Measurements from ENCODE around the gene LTBP1.

LTBP1 gene

DNA sequence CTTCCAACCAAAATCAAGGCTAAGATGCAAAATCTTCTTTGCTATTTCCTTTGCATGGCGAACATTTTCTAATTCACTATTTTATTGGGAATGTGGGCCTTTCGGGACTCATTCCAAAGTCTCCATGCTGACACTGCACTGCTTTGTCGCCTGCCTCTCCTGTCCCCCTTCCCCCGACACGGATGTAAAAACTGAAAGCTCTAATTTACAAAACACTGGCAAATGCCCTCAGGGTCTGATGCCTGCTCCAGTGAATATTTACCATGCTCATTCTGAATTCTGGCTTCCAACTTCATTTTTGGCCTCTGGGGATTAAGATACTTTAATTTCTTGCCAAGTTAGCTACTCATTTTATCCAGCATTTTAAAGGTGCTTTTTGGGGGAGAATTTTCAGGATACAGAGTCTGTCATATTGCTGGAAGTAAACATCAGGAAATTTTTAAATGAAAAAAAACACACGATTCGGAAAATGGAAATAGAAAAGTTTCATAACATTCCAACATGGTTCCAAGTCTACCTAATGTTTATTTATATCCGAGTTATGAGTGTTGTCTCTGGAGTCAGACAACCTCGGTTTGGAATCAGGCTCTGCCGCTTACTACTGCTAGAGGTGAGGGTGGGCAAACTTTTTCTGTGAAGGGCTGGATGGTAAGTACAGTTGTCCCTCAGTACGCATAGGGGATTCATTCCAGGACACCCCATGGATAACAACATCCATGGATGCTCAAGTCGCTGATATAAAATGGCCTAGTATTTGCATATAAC is 14.6 kb upstream of the LTBP1 start:
- DNase-seq (ENCODE audit: low read depth): no peak

DNA sequence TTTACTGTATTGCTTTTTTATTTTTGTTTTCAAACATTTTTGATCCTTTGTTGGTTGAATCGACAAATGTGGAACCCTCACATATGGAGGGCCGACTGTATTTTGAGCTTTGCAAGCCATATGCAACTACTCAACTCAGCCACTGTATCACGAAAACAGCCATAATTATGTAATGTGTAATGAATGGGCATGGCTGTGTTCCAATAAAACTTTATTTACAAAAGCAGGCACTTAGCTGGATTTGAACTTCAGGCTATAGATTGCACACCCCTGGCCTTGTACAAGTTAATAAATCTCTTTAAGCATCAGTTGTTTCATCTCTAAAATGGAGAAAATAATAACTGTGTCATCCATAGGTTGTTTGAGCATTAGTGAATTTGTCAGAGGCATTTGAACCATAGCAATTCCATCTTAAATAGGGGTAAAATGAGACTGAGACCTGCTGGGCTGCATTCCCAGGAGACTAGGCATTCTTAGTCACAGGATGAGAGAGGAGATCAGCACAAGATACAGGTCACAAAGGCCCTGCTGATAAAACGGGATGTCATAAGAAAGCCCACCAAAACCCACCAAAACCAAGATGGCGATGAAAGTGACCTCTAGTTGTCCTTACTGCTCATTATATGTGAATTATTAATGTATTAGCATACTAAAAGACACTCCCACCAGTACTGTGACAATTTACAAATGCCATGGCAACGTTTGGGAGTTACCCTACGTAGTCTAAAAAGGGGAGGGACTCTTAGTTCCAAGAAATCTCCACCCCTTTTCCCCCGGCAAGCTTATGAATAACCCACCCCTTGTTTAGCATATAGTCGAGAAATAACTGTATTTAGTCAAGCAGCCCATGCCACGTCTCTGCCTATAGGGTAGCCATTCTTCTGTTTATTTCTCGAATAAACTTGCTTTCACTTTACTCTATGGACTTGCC is 13.7 kb upstream of the LTBP1 start:
- no peak for DNase-seq (ENCODE audit: low read depth)

DNA sequence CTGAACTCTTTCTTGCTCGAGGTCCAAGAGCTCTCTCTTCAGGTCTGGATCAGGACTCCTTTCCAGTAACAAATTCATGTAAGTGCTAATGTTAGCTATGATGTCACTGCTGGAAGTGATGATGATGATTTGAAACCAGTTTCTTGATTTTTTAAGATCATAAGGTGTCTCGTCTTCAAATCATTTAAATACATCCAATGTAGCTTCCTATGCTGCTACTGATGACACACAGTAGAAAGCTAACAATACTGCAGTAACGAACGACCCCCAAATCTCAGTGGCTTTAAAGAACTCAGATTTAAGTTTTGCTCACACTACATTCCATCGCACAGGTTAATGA is 13.0 kb upstream of the LTBP1 start:
- DNase-seq (ENCODE audit: low read depth): no peak

DNA sequence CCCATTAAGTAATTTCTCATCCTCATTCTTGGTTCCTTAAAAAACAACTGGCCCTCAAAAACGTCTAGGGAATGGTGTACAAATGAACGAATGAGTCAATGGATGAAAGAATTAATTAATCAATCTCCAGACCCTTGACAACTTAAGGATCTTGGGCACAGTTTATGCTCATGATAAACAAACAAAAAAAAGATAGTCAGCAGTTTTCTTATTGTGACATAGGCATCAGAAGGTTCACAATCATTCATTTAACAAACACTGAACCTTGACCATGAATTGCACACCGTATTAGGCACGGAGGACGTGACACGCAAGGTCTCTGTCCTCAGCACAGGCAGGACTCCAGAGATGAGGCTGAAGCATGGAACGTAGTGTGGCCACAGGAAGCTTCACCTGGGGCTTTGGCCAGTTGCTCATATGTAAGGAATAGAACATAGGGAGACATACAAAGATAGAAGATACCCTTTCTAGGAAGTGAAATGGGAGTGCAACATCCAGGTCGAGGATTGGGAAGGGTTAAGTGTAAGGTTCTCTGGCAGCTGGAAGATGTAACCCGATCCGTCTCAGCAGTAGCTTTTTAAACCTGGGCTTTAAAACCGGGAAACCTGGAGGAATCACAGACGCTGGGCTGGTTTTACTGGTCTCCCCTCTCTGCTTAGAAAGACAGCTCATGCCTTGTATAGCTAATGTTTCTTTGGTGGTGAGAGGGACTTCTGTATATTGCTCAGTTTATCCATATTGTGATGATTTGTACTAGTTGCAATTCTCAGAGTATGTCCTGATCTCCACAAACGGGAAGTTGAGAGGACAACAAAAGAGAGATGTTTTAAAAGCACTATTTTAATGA is 8.9 kb upstream of the LTBP1 start:
- DNase-seq (ENCODE audit: low read depth): no peak

DNA sequence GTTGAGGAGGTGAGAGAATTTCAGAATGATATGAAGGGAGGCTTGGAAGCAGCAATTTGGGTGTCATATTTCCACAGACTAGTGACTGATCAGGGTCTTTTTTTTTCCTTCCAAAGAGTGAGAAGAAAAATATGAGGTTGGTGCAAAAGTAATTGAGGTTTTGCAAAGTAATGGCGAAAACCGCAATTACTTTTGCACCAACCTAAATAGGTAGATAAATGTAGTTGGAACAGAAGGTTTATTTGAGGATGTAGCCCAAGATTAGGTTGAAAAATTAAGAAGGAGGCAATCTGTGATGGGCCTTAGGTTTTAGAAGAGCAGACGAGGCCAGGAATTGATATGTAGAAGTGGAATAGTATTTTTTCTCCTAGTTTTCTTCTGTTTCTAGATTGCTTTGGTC is 7.8 kb upstream of the LTBP1 start:
- DNase-seq (ENCODE audit: low read depth): no peak

DNA sequence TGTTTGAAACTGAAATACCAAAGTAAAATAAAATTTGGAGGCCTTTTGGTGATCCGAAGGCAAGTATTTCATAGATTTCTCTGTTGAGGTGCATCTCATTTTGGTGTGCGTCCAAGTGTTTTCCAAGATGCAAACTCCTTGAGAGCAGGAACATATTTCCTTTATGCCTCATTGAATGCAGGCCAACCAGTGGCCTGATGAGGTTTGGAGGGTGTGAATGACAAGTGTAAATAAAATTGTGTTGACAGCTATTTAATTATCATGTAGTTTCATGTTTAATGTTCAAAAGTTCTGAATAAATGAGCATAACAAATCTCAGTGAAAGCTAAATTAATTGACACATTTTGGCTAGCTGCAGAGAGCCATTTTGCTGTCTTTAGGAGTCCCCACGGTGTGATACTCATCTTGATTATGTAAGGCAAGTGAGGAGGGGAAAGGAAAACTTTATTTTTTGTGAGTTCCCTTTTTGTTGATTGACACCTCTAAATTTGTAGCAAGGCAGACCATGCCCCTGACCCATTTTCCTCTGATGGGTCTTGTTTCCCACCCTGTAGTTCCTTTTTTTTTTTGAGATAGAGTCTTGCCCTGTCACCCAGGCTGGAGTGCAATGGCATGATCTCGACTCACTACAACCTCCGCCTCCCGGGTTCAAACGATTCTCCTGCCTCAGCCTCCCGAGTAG is 6.3 kb upstream of the LTBP1 start:
- no peak for DNase-seq (ENCODE audit: low read depth)

DNA sequence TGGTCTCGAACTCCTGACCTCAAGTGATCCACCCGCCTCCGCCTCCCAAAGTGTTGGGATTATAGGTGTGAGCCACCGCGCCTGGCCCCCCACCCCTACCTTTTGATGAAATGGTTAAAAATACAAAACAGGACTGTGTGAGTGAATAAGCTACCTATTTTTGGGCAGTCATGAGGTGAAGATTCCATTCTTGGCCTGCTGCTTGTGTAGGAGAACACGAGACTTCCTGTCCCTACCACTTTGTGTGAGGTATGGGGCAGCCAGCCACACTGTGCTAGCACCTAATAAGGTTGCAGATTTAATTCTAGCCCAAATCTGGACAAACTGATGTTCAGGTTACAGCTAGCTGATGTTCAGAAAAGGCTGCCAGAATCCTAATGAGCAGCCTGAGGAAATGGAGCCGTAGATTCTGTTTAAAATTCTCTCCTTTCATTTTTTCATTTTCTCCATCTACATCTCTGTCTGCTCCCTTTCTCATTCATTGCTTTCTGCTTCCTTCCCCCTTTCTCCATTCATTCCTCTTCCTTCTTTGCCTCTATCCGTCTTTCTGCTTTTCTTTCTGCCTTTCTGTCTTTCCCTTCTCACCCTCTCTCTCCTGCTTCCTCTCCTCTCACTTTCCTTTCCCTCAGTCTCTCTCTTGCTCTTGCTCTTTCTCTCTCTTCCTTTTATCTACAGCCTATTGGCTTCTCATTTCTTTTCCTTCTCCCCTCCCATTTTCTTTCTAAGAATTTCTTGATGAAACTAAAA is 4.6 kb upstream of the LTBP1 start:
- DNase-seq (ENCODE audit: low read depth): no peak

DNA sequence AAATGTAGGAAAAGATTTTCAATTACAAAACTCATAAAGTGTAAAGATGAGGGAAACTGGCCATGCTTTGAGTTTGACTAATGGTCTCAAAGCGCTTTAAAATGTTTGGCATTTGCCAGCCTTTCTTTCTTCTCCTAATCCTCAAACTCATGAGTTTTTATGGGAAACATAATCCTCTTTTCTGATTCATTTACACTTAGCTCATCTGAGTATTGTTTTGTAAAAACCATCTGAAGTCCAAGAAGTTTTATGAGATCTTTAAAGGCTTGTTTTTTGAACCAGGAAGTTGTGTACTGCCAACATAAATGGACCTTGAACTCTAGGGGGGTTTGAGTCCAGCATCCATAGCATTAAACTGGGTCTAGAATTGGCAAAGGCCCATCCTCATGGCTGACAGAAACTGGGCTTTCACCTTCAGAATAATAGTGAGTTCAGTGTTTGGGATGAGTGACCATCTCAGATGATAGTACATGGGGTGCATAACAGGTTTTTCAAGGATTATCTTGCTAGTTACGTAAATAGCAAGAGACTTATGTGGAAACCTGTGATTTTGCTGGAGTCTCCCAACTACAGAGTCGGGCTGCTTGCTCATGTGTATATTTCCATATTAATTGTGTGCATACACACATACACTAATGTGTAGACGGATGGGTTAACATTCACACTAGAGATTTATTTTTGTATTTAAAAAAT is 3.8 kb upstream of the LTBP1 start:
- DNase-seq (ENCODE audit: low read depth): no peak

DNA sequence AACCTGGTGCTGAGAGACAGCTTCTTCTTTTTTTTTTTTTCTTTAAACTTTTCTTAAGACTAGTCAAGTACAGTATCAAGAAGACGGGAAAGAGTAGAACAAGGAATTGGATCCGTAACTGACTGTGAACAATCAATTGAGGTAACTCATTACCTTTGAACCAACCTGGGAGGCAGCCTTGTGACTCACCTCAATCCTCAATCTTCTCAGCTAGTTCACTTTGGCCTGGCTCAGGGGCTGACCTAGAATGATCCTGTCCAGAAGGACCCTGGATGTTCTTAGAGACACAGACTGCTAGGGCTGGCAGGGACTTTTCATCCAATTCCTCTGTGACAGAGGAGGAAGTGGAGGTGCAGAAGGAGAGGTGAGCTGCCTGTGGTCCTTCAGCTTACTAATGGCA is 1.5 kb upstream of the LTBP1 start:
- DNase-seq (ENCODE audit: low read depth): no peak

DNA sequence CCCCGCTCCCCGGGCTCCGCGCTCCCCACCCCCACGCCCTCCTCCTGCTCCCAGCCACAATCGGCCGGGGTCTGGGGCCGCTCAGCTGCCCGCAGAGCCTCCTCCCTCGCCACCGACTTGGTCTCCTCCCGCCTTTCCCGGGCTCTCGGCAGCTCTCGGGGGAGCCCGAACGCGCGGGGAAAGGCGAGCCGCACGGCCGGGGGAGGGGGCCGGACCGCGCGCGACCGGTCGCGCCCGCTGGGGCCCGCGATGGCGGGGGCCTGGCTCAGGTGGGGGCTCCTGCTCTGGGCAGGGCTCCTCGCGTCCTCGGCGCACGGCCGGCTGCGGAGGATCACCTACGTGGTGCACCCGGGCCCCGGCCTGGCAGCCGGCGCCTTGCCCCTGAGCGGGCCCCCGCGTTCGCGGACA is 327 bp downstream of the LTBP1 start:
- DNase-seq (ENCODE audit: low read depth): no peak

DNA sequence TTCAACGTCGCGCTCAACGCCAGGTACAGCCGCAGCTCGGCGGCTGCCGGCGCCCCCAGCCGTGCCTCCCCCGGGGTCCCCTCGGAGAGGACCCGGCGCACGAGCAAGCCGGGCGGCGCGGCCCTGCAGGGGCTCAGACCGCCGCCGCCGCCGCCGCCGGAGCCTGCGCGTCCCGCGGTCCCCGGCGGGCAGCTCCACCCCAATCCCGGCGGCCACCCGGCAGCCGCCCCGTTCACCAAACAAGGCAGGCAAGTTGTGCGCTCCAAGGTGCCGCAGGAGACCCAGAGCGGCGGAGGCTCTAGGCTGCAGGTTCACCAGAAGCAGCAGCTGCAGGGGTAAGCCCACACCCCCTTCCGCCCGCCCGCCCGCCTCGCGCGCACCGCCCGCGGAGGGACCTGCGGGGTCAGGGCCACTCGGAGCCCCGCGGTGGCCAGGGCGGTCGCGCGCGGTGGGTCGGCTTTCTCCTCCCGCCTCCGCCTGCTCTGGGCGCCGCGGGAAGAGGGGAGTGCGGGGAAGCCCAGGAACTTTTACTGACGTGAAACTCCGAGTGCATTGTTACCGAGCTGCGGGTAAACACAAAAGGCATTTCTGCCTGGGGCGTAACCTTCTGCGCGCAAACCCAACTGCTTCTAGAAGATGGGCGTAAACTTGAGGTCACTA is 861 bp downstream of the LTBP1 start:
- no peak for DNase-seq (ENCODE audit: low read depth)

DNA sequence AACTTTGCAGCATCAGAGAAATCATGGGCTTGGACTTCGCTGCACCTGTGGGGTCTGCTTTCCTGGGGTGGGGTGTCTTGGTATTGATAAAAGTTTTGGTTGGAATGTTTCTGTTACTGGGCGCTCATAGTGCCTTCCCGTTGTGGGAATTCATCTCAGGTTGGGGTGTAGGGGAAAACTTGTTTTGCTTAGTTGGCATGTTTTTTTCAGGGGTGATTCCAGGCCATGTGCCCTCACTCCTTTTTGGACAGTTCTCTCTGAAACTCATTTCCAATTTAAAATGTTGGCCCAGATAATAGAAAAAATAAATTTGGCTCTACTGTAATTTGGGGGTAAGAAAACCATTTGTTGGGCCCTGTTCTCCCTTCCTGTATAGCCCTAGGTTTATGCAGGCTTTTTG is 1.5 kb downstream of the LTBP1 start:
- DNase-seq (ENCODE audit: low read depth): no peak

DNA sequence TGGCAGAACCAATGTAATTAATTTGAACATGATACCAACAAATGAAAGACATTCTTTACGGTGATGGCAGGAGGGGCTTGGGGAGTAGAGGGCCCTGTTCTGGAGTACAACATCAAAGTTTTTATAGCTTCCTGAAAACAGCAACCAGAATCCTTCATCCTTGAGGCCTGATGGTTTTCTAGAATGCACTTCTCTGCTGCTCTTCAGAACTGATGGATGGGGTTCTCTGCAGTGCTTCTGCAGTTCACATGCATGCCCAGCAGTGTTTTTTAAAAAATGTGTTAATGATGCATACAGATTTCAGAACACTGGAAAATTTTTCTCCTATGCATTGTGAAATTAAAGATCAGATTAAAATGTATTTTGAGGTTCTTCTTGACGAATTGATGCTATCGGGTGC is 2.5 kb downstream of the LTBP1 start:
- no peak for DNase-seq (ENCODE audit: low read depth)

DNA sequence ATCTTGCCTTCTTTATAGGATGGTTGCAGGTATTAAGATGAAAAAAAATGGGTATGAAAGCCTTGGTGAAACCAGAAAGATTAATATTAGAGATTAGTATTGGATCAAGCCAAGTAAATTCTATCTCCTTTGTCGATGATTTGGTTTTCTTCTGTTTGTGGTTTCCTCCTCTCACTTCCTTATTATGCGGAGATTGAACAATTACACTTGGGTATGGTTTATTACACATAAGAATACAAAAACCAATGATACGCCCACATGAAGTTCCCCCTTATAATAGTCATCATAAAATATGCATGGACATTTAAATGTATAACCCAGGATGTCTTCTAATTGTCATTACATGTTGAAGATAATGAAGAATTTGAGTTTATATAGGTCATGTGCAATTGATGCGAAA is 4.9 kb downstream of the LTBP1 start:
- DNase-seq (ENCODE audit: low read depth): no peak

DNA sequence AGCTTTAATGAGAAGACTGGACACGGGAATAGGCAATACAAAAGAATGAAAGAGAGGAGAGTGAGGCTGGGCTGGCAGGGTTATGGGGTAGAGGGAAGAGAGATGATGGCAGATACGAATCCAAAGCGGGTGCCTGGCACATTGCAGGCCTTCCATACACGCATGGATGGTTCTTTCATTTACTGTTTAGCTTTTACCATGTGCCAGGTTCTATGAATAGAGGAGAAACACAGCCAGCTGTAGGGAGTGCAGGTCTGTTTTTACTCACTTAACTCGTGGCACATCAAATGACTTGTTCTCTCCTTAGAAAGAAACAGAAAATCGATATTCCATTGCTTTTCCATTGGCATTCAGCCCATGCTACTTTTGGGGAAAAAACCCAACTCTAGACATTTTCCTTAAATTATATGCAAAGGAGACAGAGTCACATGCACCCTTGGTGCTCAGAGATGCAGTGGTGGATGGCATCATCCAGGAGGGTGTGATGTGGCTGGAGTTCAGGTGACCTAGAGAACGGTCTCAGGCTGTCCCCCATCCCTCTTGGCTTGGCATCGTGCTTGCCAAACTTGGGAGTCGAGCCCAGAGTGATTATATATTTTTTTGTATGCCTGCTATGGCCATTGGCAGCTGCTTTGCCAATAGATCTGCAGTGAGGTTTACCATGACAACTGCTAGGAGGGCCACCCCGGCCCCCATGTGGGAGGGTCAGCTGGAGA is 6.2 kb downstream of the LTBP1 start:
- no peak for DNase-seq (ENCODE audit: low read depth)

DNA sequence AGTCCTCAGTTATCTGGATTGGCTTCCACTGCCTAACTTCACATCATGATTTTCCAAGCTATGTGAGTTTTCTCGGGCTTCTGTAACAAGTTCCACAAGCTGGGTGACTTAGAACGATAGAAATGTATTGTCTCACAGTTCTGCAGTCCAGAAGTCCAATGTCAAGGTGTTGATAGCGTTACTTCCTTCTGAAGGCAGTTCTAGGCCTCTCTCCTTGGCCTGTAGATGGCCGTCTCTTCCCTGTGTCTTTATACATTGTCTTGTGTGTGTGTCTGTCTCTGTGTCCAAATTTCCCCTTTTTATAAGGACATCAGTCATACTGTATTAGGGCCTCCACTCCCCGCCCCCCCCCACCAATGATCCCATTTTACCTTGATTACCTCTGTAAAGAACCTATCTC is 7.5 kb downstream of the LTBP1 start:
- DNase-seq (ENCODE audit: low read depth): no peak

DNA sequence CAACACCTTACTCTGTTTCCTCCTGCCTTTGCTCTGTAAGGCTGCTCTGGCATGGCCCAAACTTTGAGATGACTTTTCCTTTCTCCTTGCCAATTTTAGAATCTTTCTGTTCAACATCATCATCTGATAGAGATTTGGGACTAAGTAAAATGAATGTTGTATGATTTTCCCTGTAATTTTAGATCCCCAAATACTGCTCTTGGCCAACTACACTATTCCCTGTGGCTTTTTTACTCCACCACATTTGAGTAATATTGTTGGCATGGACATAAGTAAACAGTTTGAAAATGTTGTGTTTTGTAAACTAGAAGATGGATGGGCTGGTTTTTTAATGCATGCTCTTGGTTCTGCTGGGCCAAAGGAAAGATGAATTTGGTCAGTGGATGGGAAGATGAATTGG is 12.1 kb downstream of the LTBP1 start:
- DNase-seq (ENCODE audit: low read depth): peak; percentile 45

DNA sequence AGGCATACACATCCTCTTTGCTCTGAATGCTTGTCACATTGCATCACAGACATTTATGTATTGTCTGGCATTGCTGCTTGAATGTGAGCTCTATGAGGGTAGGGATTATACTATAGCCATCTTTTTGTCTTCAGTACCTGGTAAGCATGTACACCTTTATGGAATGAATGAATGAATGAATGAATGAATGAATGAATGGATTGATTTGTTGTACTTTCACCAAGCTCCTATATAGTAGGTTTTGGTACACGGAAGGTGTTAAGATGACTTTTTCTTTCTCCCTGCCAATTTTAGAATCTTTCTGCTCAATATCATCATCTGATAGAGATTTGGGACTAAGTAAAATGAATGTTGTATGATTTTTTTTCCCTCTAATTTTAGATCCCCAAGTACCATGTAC is 13.5 kb downstream of the LTBP1 start:
- no peak for DNase-seq (ENCODE audit: low read depth)

DNA sequence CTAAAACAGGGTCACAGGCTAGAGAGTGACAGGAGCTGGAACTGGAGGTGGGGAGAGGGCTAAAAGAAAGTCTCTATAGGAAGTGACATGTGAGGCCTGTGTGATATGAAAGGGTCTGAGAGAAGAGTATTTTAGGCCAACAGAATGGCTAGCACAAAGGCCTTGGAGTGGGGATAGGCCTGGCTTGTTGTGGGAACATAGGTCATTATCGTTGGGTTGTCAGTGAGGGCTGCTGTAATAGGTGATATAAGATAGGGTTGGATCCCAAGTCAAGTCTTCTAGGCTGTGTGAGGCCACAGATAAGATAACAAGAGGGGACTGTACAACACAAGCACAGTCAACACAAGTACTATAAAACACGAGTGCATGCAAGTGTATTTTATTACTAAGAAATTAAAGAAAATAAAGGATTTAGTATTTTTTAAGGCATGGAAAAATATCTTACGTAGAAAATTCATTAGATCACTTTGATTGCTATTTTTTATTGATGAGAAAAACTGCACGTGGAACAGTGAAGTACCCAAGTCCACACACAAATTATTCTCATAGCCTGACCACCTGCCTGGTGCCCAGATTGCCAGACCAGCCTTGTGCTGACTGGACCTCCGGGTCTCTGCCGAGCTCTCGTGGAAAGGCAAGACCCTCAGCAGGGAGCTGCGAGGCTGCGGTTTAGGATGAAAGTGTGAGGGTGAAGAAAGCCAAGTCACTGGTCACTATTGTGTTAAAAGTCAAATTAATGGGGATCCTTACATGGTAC is 14.1 kb downstream of the LTBP1 start:
- DNase-seq (ENCODE audit: low read depth): no peak
